ENCODE data around the gene TNFRSF4.

Gene TNFRSF4

DNA sequence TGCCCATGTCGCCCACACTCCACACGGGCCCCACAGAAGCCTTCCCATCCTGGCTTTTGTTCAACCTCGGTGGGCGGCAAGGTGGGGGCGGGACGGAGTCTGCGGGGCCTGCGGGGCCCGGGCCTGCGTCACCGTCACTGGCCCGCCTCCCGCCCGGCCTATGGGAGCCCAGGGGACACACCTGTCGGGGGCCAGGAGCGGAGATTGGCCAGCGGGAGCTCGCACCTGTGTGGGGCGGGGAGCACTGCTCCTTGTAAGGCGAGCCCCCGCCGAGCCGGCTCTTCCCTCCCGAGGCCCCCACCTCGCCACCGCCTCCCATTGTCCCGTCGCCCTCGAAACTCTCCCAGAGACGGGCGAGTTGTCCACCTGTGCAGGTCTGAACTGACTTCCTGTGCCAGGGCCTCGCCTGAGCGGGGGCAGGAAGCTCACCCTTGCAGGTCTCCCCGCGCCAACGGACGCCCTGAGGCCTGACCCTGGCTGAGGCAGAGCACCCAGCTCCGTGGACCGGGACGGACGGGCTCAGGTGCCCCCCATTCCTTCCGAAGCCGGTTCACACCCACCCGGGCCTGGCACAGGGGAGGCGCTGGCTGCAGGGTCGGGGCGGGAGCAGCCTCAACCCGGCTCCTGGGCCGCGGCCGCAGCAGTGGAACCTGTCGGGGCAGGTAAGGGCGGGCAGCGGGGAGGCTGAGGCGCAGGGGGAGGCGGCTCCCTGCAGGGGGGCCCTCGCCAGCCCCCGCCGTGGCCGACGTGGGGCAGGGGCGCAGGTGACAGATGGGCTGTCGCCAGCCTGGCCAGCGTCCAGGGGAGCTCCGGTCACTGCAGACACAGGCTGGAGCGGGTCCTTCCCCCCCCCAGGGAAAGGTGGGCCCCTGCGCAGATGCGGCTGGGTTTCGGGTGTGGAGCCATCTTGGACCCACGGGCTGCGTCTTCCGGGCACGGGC lies 51.1 kb downstream of the TNFRSF4 start:
- ChIA-PET POLR2A (no interaction called here), CTCF (interaction anchor here (0.6 kb wide), 1 partner anchor 25 kb away, joined by 3 read pairs; no protein-coding TSS in a partner anchor)
- Histone ChIP-seq H3K9me3 (ENCODE audit: control extremely low read depth in 1 of 5, control insufficient read depth in 4 of 5, insufficient read depth in 2 of 5, low read depth in 1 of 5, low read length in 4 of 5) (no peaks in the 10 kb centered on the region), H3K27me3 (replicated peaks in 2 of 5; ENCODE audit: control insufficient read depth in 4 of 5, insufficient read depth in 5 of 5, low read length in 4 of 5) (peaks cover 0 to 17% (median 0%) of the 10 kb centered on the region in 5 experiments), H3K36me3 (ENCODE audit: control insufficient read depth in 4 of 4, insufficient read depth in 4 of 4, low read length in 3 of 4) (no peaks in the 10 kb centered on the region), H3K27ac (ENCODE audit: insufficient read depth in 1 of 2, low read depth in 1 of 2, low read length in 2 of 2, poor library complexity in 1 of 2, severe bottlenecking in 2 of 2) (no peak overlapping the region), H3K4me1 (ENCODE audit: control extremely low read depth in 1 of 4, control insufficient read depth in 4 of 4, insufficient read depth in 4 of 4, low read length in 3 of 4) (peaks cover 0 to 21% (median 19%) of the 10 kb centered on the region in 4 experiments), H3K4me3 (ENCODE audit: control insufficient read depth in 1 of 7, extremely low read depth in 1 of 7, insufficient read depth in 4 of 7, low read depth in 2 of 7, low read length in 6 of 7) (no peak overlapping the region)
- DNase-seq: no peak
- WGBS (ENCODE audit: insufficient coverage): 80% methylated on average over 66 of the region's 73 CpGs

DNA sequence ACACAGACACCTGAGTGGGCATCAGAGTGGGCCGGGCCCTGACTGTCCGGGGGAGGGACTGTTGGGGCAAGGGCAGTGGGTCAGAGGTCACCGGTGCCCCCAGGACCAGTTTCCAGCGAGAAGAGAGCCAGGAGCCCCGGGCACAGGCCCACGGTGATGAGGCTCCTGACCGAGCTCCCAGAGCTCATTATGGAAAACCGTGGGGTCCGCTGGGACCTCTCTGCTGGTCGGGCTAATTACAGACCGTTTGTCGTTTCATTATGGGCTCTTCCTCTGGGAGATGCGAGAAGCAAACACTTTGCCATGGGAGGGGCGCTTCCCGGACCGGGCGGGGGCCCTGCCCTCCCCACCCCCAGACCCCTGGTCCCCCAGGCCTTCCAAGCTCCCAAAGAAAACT lies 52.3 kb downstream of the TNFRSF4 start:
- DNase-seq: no peak
- ChIA-PET POLR2A (interaction anchor here (0.7 kb wide), 1 partner anchor 8 kb away, joined by 3 read pairs; no protein-coding TSS in a partner anchor), CTCF (no interaction called here)
- Histone ChIP-seq H3K27ac (ENCODE audit: insufficient read depth in 1 of 2, low read depth in 1 of 2, low read length in 2 of 2, poor library complexity in 1 of 2, severe bottlenecking in 2 of 2) (no peak overlapping the region), H3K4me3 (ENCODE audit: control insufficient read depth in 1 of 7, extremely low read depth in 1 of 7, insufficient read depth in 4 of 7, low read depth in 2 of 7, low read length in 6 of 7) (no peak overlapping the region), H3K36me3 (ENCODE audit: control insufficient read depth in 4 of 4, insufficient read depth in 4 of 4, low read length in 3 of 4) (no peaks in the 10 kb centered on the region), H3K9me3 (ENCODE audit: control extremely low read depth in 1 of 5, control insufficient read depth in 4 of 5, insufficient read depth in 2 of 5, low read depth in 1 of 5, low read length in 4 of 5) (no peaks in the 10 kb centered on the region), H3K27me3 (replicated peaks in 2 of 5; ENCODE audit: control insufficient read depth in 4 of 5, insufficient read depth in 5 of 5, low read length in 4 of 5) (peaks cover 0 to 17% (median 0%) of the 10 kb centered on the region in 5 experiments), H3K4me1 (ENCODE audit: control extremely low read depth in 1 of 4, control insufficient read depth in 4 of 4, insufficient read depth in 4 of 4, low read length in 3 of 4) (peaks cover 0 to 24% (median 23%) of the 10 kb centered on the region in 4 experiments)
- WGBS (ENCODE audit: insufficient coverage): 96% methylated on average over 14 of the region's 17 CpGs
